Suprapubic skin (tissue), 4 donors: ENCODE data around the gene PMPCA. TPM values are rescaled to one million over a fixed set of nuclear protein-coding genes. Genes with fewer than 3 reads are reported as not detected.

Experiments used
- DNase-seq, 2 donors: peaks; one replicate each; pipeline ENCODE4 v3.0.0-alpha.2; 2019; ENCODE audit warnings: low spot score in 2 of 2
- H3K27ac ChIP-seq: fragments of 200-600 bp; sonication (generic); one replicate; pipeline ENCODE4 v1.5.1; 2019
- H3K27me3 ChIP-seq: fragments of 200-600 bp; sonication (generic); one replicate; pipeline ENCODE4 v1.5.1; 2019
- H3K36me3 ChIP-seq: fragments of 200-600 bp; sonication (generic); one replicate; pipeline ENCODE4 v1.5.1; 2019
- H3K4me1 ChIP-seq: fragments of 200-600 bp; sonication (generic); one replicate; pipeline ENCODE4 v1.5.1; 2019
- H3K4me3 ChIP-seq: fragments of 200-600 bp; sonication (generic); one replicate; pipeline ENCODE4 v1.5.1; 2019; ENCODE audit warnings: mild to moderate bottlenecking
- H3K9me3 ChIP-seq: fragments of 200-600 bp; sonication (generic); one replicate; pipeline ENCODE4 v1.5.1; 2019
- CTCF ChIP-seq, 2 donors: fragments of 200-600 bp in 1 of 2; fragments of 450-650 bp in 1 of 2; sonication (generic) in 1 of 2; IDR thresholded peaks; one replicate each; pipeline ENCODE4 v1.5.1; 2016 to 2019; ENCODE audit warnings: antibody characterized with exemption in 2 of 2, mild to moderate bottlenecking in 1 of 2, moderate library complexity in 1 of 2
- EP300 ChIP-seq: sonication (generic); formaldehyde crosslinking; IDR thresholded peaks from one replicate; pipeline ENCODE4 v1.6.1; 2017; ENCODE audit warnings: antibody characterized with exemption
- POLR2A ChIP-seq, 2 donors: fragments of 450-650 bp; IDR thresholded peaks; one replicate each; pipeline ENCODE4 v1.6.1; 2017; ENCODE audit warnings: antibody characterized with exemption in 2 of 2, mild to moderate bottlenecking in 2 of 2, moderate library complexity in 2 of 2
- POLR2AphosphoS5 ChIP-seq, 3 donors: sonication (generic); formaldehyde crosslinking; IDR thresholded peaks; one replicate each; pipeline ENCODE4 v1.6.1; 2017; ENCODE audit warnings: antibody characterized with exemption in 3 of 3
- WGBS: methylation state at CpG from one replicate; pipeline ENCODE4 v1.1.5; 2018; 5-methylcytosine and 5-hydroxymethylcytosine counted together
- total RNA-seq, 4 donors: library from RNA; depleted of rRNA; stranded (reverse); fragments of >200 nt; gene quantifications; one replicate each; pipeline ENCODE4 v1.1.0, GENCODE V29; 2016

Gene PMPCA
- total RNA-seq, 4 donors from 2014 or later: 44.1 to 65.8 (median 63.5) TPM

DNA sequence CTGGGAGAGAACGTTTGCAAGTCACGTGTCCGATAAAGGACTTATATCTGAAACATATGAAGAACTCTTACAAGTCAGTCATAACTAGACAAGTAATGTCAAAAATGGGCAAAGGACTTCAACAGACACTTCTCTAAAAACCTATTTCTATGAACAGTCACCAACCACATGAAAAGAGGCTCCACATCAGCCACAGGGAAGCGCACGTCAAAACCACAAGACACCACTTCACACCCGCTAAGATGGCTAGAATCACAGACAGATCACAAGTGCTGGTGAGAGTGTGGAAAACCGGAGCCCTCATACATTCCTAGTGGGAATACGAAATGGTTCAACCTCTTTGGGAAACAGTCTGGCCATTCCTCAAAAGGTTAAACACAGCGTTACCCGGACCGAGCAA is 25.4 kb upstream of the PMPCA start:
- no peak for DNase-seq
- Histone ChIP-seq H3K4me3 (no peak overlapping the region), H3K36me3 (peaks cover 92% of the 10 kb centered on the region), H3K4me1 (no peaks in the 10 kb centered on the region), H3K27ac (no peak overlapping the region), H3K9me3 (no peaks in the 10 kb centered on the region), H3K27me3 (no peaks in the 10 kb centered on the region)
- TF ChIP-seq EP300 (no peak), POLR2A (IDR thresholded peaks at IDR 0.05) (no peak), CTCF (IDR thresholded peaks at IDR 0.05) (no peak), POLR2AphosphoS5 (IDR thresholded peaks at IDR 0.05) (no peak)
- 86% methylated on average over 11 of the region's 11 CpGs for WGBS

- WGBS: 93% methylated on average over 13 of the region's 13 CpGs
- Histone ChIP-seq H3K27ac (no peak overlapping the region), H3K4me3 (no peak overlapping the region), H3K4me1 (no peaks in the 10 kb centered on the region), H3K27me3 (no peaks in the 10 kb centered on the region), H3K9me3 (no peaks in the 10 kb centered on the region), H3K36me3 (peaks cover 89% of the 10 kb centered on the region)
- no peak for TF ChIP-seq CTCF (IDR thresholded peaks at IDR 0.05)
- TF ChIP-seq EP300: no peak
- TF ChIP-seq POLR2AphosphoS5 (IDR thresholded peaks at IDR 0.05): no peak
- no peak for TF ChIP-seq POLR2A (IDR thresholded peaks at IDR 0.05)
- DNase-seq: no peak
Measured at GRCh38 chr9:136386018-136386417, 24.4 kb upstream of the PMPCA start.

- Histone ChIP-seq H3K27me3 (no peaks in the 10 kb centered on the region), H3K9me3 (no peaks in the 10 kb centered on the region), H3K36me3 (peaks cover 89% of the 10 kb centered on the region), H3K4me3 (no peak overlapping the region), H3K4me1 (no peaks in the 10 kb centered on the region), H3K27ac (no peak overlapping the region)
- WGBS: 97% methylated on average over 19 of the region's 19 CpGs
- DNase-seq: no peak
- TF ChIP-seq EP300 (no peak), POLR2AphosphoS5 (IDR thresholded peaks at IDR 0.05) (no peak), POLR2A (IDR thresholded peaks at IDR 0.05) (no peak), CTCF (IDR thresholded peaks at IDR 0.05) (no peak)
Measured at GRCh38 chr9:136387217-136387616, 23.2 kb upstream of the PMPCA start.

DNA sequence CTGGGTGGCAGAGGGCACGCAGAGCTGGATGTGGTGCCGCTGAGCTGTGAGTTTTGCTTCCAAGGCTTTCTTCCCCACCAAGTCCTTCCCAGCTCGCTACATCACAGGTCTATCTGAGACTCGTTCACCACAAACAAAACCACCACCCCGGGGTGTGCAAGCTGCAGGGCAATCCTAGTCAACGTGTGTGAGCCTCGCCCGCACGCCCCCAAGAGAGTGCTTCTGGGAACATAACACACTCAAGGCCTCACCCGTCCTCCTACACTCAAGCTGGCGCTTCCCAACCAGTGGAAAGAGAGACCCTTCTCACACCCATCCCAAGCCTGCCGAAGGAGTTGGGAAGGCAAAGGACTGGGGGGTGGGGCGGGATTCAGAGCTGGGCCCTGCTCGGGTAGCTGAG is 21.1 kb upstream of the PMPCA start:
- TF ChIP-seq CTCF (IDR thresholded peaks at IDR 0.05) (no peak), EP300 (no peak), POLR2A (IDR thresholded peaks at IDR 0.05) (no peak), POLR2AphosphoS5 (IDR thresholded peaks at IDR 0.05) (no peak)
- WGBS: 87% methylated on average over 8 of the region's 14 CpGs
- no peaks in the 10 kb centered on the region for H3K4me1 ChIP-seq
- DNase-seq: no peak
- H3K4me3 ChIP-seq: no peak overlapping the region
- H3K36me3 ChIP-seq: peaks cover 91% of the 10 kb centered on the region
- no peaks in the 10 kb centered on the region for H3K27me3 ChIP-seq
- no peaks in the 10 kb centered on the region for H3K9me3 ChIP-seq
- H3K27ac ChIP-seq: no peak overlapping the region

DNA sequence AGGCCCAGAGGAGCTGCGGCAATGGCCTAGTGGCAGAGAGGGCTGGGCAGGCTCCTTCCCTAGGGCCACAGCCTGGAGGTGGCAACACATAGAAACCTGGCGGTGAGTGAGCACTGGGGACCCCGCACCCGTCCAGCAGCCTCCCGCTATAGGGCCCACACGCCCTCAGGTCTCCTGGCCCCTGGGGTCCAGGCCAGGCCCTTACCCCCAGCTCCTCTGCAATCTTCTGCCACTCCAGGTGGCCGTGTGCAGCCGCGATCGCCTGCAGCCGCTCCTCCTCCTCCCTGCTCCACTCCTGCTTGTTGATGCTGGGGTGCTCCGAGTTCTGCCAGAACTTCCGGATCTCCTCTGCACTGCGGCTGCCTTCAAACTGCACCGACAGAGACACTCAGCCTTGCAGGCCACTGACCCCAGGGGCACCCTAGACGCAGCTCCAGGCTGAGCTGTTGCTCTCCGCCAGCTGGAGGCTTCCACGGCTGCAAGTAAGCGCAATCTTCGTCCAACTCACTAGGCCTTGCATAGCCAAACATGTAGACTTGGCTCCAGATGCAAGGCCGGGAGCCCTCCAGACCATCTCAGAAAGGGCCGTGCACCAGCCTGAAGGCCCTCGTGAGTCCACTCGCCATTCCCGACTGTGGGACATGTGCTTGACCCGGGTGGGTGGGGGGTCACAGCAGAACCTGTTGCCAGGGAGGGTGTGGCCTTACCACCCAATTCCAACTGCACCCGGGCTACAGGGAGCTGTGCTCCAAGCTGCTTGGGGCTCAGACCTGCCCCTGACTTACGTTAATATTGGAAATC is 18.5 kb upstream of the PMPCA start:
- Histone ChIP-seq H3K27me3 (no peaks in the 10 kb centered on the region), H3K9me3 (no peaks in the 10 kb centered on the region), H3K4me1 (no peaks in the 10 kb centered on the region), H3K4me3 (no peak overlapping the region), H3K27ac (no peak overlapping the region), H3K36me3 (peaks cover 98% of the 10 kb centered on the region)
- TF ChIP-seq EP300 (no peak), CTCF (IDR thresholded peaks at IDR 0.05) (no peak), POLR2AphosphoS5 (IDR thresholded peaks at IDR 0.05) (no peak), POLR2A (IDR thresholded peaks at IDR 0.05) (no peak)
- WGBS: 83% methylated on average over 22 of the region's 28 CpGs
- DNase-seq: no peak
